Measurements from ENCODE around the gene CLDN17. TPM values are rescaled to one million over a fixed set of nuclear protein-coding genes. Genes with fewer than 3 reads are reported as not detected.

The CLDN17 gene
- total RNA-seq, 1 donor from 2014 or later: not detected

DNA sequence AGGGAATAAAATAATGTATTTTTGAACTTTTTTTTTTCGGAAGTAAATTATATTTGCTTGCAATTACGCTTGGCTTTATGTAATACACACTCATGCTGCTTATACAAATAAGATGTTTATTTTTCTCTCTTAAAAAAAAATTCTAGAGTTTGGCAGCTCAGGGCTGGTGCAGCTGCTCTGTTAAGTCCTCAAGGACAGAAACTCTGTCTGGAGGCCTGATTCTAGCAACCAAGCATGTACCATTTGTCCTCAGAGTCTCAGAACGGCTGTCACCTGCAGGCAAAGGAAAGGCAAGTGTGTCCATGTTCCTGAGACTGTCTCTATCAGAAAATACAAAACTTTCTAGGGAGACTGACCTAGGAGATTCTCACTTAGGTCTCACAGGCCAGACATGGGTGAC lies 23.2 kb upstream of the CLDN17 start:
- ATAC-seq (ENCODE audit: low read depth): no peak
- no peaks in the 10 kb centered on the region for H3K4me1 Mint-ChIP-seq
- intact Hi-C loops (cut with micrococcal nuclease): no loop called here
- TF ChIP-seq, protein P1, sequence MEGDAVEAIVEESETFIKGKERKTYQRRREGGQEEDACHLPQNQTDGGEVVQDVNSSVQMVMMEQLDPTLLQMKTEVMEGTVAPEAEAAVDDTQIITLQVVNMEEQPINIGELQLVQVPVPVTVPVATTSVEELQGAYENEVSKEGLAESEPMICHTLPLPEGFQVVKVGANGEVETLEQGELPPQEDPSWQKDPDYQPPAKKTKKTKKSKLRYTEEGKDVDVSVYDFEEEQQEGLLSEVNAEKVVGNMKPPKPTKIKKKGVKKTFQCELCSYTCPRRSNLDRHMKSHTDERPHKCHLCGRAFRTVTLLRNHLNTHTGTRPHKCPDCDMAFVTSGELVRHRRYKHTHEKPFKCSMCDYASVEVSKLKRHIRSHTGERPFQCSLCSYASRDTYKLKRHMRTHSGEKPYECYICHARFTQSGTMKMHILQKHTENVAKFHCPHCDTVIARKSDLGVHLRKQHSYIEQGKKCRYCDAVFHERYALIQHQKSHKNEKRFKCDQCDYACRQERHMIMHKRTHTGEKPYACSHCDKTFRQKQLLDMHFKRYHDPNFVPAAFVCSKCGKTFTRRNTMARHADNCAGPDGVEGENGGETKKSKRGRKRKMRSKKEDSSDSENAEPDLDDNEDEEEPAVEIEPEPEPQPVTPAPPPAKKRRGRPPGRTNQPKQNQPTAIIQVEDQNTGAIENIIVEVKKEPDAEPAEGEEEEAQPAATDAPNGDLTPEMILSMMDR (IDR thresholded peaks at IDR 0.05): no peak
- no peak overlapping the region for H3K27ac Mint-ChIP-seq
- CTCF ChIA-PET: no interaction called here
- no peaks in the 10 kb centered on the region for H3K27me3 Mint-ChIP-seq
- H3K4me3 Mint-ChIP-seq: no peak overlapping the region
- no peaks in the 10 kb centered on the region for H3K9me3 Mint-ChIP-seq
- no peak for DNase-seq
- no peaks in the 10 kb centered on the region for H3K36me3 Mint-ChIP-seq (ENCODE audit: low read depth)
- POLR2A ChIA-PET: no interaction called here

DNA sequence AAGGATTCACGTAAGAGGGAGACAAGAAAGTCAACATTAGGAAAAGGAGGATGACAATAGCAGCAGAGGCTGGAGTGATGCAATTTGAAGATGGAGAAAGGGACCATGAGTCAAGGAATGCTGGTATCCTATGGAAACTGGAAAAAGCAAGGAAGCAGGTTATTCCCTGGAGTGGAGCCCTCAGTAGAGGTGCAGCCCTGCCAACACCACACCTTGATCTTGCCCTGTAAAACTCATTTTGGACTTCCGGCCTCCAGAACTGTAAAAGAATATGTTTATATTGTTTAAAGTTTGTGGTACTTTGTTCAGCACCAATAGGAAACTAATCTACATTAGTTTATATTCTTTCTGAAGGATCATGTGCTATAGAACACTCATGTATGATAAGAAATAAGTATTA lies 19.6 kb upstream of the CLDN17 start:
- no peaks in the 10 kb centered on the region for H3K36me3 Mint-ChIP-seq (ENCODE audit: low read depth)
- POLR2A ChIA-PET: no interaction called here
- no peaks in the 10 kb centered on the region for H3K4me1 Mint-ChIP-seq
- TF ChIP-seq, protein P1 (IDR thresholded peaks at IDR 0.05): no peak
- no peaks in the 10 kb centered on the region for H3K27me3 Mint-ChIP-seq
- DNase-seq: no peak
- no peak overlapping the region for H3K4me3 Mint-ChIP-seq
- no peak for ATAC-seq (ENCODE audit: low read depth)
- no peaks in the 10 kb centered on the region for H3K9me3 Mint-ChIP-seq
- intact Hi-C loops (cut with micrococcal nuclease): no loop called here
- no peak overlapping the region for H3K27ac Mint-ChIP-seq
- CTCF ChIA-PET: no interaction called here

DNA sequence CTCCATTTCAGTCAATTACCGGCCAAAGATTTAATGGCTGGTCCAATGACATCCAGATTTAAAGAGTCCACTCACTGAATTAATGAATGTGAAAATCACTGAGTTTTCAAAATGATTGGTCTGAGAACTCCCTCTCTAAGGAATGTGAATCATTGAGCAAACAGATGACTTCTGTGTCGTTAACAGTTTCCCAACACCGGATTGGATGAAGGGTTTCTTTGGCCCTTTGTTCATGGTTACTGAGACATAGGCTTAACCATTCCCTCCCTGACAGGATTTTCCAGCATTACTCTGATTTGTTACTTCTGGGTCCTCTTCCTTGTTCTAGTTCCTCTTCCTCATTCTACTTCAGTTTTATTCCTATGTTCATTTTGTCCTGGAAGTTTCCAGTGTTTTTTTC lies 1.5 kb upstream of the CLDN17 start:
- ChIA-PET CTCF (no interaction called here), POLR2A (no interaction called here)
- TF ChIP-seq, protein P1 (IDR thresholded peaks at IDR 0.05): no peak
- Mint-ChIP-seq H3K4me1 (no peaks in the 10 kb centered on the region), H3K27ac (no peak overlapping the region), H3K27me3 (no peaks in the 10 kb centered on the region), H3K9me3 (peaks cover 6% of the 10 kb centered on the region), H3K36me3 (ENCODE audit: low read depth) (no peaks in the 10 kb centered on the region), H3K4me3 (no peak overlapping the region)
- DNase-seq (no peak), ATAC-seq (ENCODE audit: low read depth) (no peak)
- intact Hi-C loops (cut with micrococcal nuclease): no loop called here

DNA sequence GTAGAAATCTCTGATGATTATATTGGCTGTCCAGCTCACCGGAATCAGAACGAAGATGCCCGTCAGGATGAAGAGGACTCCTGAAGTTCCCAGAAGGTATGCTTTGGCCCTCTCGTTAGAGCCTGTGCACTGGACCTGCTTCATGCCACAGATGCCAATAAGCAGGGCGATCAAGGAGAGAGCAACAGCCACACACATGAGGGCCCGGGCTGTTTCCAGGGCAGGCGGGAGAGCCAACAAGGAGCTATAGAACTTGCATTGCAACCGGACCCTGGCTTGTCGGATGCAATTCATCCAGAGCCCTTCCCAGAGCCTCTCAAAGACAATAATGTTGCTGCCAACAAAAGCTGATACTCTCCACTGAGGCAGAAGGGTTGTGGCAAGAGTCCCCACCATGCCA lies 434 bp downstream of the CLDN17 start:
- CTCF ChIA-PET: no interaction called here
- no peaks in the 10 kb centered on the region for H3K4me1 Mint-ChIP-seq
- no peaks in the 10 kb centered on the region for H3K36me3 Mint-ChIP-seq (ENCODE audit: low read depth)
- DNase-seq: no peak
- no peak overlapping the region for H3K27ac Mint-ChIP-seq
- no peaks in the 10 kb centered on the region for H3K27me3 Mint-ChIP-seq
- intact Hi-C loops (cut with micrococcal nuclease): no loop called here
- POLR2A ChIA-PET: no interaction called here
- ATAC-seq (ENCODE audit: low read depth): no peak
- peaks cover 6% of the 10 kb centered on the region for H3K9me3 Mint-ChIP-seq
- TF ChIP-seq, protein P1 (IDR thresholded peaks at IDR 0.05): no peak
- no peak overlapping the region for H3K4me3 Mint-ChIP-seq

DNA sequence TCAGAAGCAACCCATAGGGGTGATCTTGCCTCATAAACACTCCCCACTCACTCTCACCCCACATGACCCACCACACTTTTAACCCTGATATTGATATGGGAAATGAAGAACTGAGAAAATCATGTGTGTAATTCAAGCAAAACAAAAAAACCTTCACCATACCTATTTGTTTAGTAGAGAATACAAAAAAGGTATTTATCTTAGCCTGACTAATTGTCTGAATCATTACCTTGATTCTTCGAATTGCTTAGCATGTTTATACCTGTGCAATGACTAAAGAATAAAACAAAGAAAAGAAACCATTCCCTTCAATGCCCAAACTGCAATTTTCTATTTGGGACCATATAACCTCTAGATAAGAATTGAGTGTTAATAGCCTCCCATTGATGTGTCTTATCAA lies 1.8 kb downstream of the CLDN17 start:
- Mint-ChIP-seq H3K27me3 (no peaks in the 10 kb centered on the region), H3K9me3 (peaks cover 6% of the 10 kb centered on the region), H3K27ac (no peak overlapping the region), H3K36me3 (ENCODE audit: low read depth) (no peaks in the 10 kb centered on the region), H3K4me3 (no peak overlapping the region), H3K4me1 (no peaks in the 10 kb centered on the region)
- POLR2A ChIA-PET: no interaction called here
- no peak for DNase-seq
- TF ChIP-seq, protein P1 (IDR thresholded peaks at IDR 0.05): no peak
- ATAC-seq (ENCODE audit: low read depth): no peak
- intact Hi-C loops (cut with micrococcal nuclease): no loop called here
- CTCF ChIA-PET: no interaction called here

Data from activated B cell treated with CpG ODN at 0.5 μM for 24 hours (primary cell).